Keratinocyte (primary cell): Measurements from ENCODE around the gene CCDC33. TPM values are rescaled to one million over a fixed set of nuclear protein-coding genes. Genes with fewer than 3 reads are reported as not detected.

ENCODE experiments used
- DNase-seq: peaks from one replicate; pipeline ENCODE4 v3.0.0-alpha.2; 2011; ENCODE audit warnings: low read depth, missing footprints, low spot score
- FAIRE-seq: peaks from 2 replicates; lab custom pipeline; 2011; peaks lifted over from hg19 to GRCh38; lab: Jason Lieb, UNC
- H2AFZ ChIP-seq: 2 replicates; pipeline ENCODE4 v1.6.0; 2012; ENCODE audit warnings: low read length, control low read depth, inconsistent platforms; ENCODE audit not compliant: control insufficient read depth
- H3K27ac ChIP-seq: 2 replicates; pipeline ENCODE4 v1.5.1; 2011; ENCODE audit warnings: low read length; ENCODE audit not compliant: control insufficient read depth, insufficient read depth
- H3K27me3 ChIP-seq: 3 replicates; pipeline ENCODE4 v1.6.0; 2011; ENCODE audit warnings: low read length; ENCODE audit not compliant: control insufficient read depth, insufficient read depth; ENCODE audit errors: extremely low read depth
- H3K36me3 ChIP-seq, 2 experiments: 2 replicates in 1 of 2; 3 replicates in 1 of 2; pipeline ENCODE4 v1.5.1; 2011; ENCODE audit warnings: low read length in 2 of 2, mild to moderate bottlenecking in 1 of 2; ENCODE audit not compliant: control insufficient read depth in 2 of 2, insufficient read depth in 2 of 2; ENCODE audit errors: extremely low read depth in 1 of 2
- H3K4me1 ChIP-seq: 3 replicates; pipeline ENCODE4 v1.5.1; 2011; ENCODE audit warnings: low read length; ENCODE audit not compliant: control insufficient read depth, insufficient read depth; ENCODE audit errors: extremely low read depth
- H3K4me2 ChIP-seq: 3 replicates; pipeline ENCODE4 v1.6.0; 2011; ENCODE audit warnings: low read depth, low read length; ENCODE audit not compliant: control insufficient read depth, insufficient read depth; ENCODE audit errors: extremely low read depth
- H3K4me3 ChIP-seq, 3 experiments: fragments of 200-600 bp in 1 of 3; sonication (generic) in 1 of 3; 2 replicates in 2 of 3; 3 replicates in 1 of 3; pipeline ENCODE4 v1.5.1; 2011 to 2016; ENCODE audit warnings: low read length in 3 of 3, mild to moderate bottlenecking in 3 of 3, control low read depth in 2 of 3, inconsistent platforms in 1 of 3, low read depth in 1 of 3, mixed read lengths in 1 of 3, mixed run types in 1 of 3, moderate library complexity in 1 of 3; ENCODE audit not compliant: control insufficient read depth in 2 of 3, insufficient read depth in 2 of 3; ENCODE audit errors: extremely low read depth in 1 of 3
- H3K79me2 ChIP-seq: 2 replicates; pipeline ENCODE4 v1.6.0; 2012; ENCODE audit warnings: low read length; ENCODE audit not compliant: control insufficient read depth, insufficient read depth
- H3K9ac ChIP-seq: 3 replicates; pipeline ENCODE4 v1.6.0; 2011; ENCODE audit warnings: low read length; ENCODE audit not compliant: control insufficient read depth, insufficient read depth; ENCODE audit errors: extremely low read depth
- H3K9me1 ChIP-seq: 3 replicates; pipeline ENCODE4 v1.6.0; 2011; ENCODE audit warnings: low read length; ENCODE audit not compliant: control insufficient read depth, insufficient read depth; ENCODE audit errors: extremely low read depth
- H3K9me3 ChIP-seq: 2 replicates; pipeline ENCODE4 v1.5.1; 2012; ENCODE audit warnings: low read depth, low read length; ENCODE audit not compliant: control insufficient read depth
- H4K20me1 ChIP-seq: 3 replicates; pipeline ENCODE4 v1.6.0; 2011; ENCODE audit warnings: low read length; ENCODE audit not compliant: control insufficient read depth, insufficient read depth; ENCODE audit errors: extremely low read depth
- EZH2 ChIP-seq: IDR thresholded peaks from one replicate; pipeline ENCODE4 v1.6.1; 2012; ENCODE audit warnings: inconsistent platforms, mild to moderate bottlenecking, low read length, moderate library complexity
- dilution Hi-C: fragments of 300-500 bp; cut with MboI; formaldehyde crosslinking; loops from one replicate; pipeline ENCODE4 v1.7.0; 2020; ENCODE audit warnings: low sequenced_read_pairs; ENCODE audit not compliant: extremely low pct_ligation_motif_present
- polyA plus RNA-seq, 5 experiments: library from polyadenylated mRNA; depleted of rRNA in 3 of 5; stranded (reverse) in 3 of 5; stranded (forward) in 1 of 5; unstranded in 1 of 5; fragments of >200 nt; gene quantifications; 1 replicate in 1 of 5; 2 replicates in 3 of 5; 3 replicates in 1 of 5; pipeline versions ENCODE4 v1.2.1 to v1.2.3, GENCODE V29; 2011 to 2012; ENCODE audit warnings: missing spikeins in 2 of 5, low read depth in 1 of 5, low replicate concordance in 1 of 5
- TF ChIP-seq, protein P1 (sequence below), 3 experiments: IDR thresholded peaks in 1 of 3; conservative IDR thresholded peaks in 1 of 3; optimal IDR thresholded peaks in 1 of 3; 2 replicates in 2 of 3; 3 replicates in 1 of 3; pipeline versions ENCODE3 to v1.5.1; 2011; ENCODE audit warnings: low read length in 3 of 3, mild to moderate bottlenecking in 3 of 3, moderate library complexity in 2 of 3, control low read depth in 1 of 3, inconsistent platforms in 1 of 3; ENCODE audit not compliant: insufficient read depth in 2 of 3; ENCODE audit errors: extremely low read depth in 1 of 3

The CCDC33 gene
- polyA plus RNA-seq, 1 donor (not counting 4 experiments of a cell fraction or from before 2014, with no cell fraction given) = not detected

DNA sequence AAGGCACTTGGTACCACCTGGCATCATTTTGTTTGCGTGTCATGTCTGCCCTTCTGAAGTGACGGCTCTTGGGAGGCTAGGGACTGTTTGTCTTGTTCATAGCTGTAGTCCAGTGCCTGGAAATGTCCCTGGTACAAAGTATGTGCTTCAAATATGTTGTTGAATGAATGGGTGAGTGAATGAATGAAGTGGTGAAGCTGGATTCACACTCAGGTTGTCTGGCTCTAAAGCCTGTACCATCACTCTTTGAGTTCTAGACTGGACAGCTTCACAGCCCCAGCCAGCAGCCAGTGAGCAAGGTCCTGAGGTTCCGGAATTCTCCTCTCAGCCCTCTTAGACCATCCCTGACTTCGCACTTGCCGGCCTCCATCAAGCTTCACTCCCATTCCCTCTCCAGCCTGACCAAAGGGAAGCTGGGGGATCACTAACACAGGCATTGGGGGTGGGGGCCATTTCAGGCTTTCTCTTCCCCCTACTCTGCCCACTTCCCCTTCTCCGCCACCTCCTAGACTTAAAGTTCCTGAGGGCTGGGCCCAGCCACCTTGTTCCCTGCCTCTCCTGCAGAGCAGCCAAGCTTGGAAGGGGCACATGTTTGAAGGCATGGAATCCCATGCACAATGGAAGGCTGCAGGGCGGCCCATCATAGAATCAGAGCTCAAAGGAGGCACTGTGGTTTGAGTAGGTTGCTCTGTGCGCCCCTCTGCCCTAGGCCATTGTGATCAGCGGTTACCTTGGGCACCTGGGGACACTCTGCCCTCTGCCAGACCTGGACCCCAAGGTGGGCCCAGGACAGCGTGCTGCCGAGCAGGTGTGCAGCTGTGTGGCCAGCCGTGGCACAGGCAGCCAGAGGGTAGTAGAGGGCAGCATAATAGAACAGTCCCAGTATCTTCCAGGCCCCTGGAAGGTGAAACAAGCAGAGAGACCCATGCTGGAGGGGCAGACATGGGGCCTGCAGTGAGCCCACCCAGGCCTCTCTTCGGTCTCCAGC lies 41.3 kb upstream of the CCDC33 start:
- peaks cover 24% of the 10 kb centered on the region for H3K4me1 ChIP-seq
- H3K79me2 ChIP-seq = no peaks in the 10 kb centered on the region
- dilution Hi-C loops = no loop called here
- peaks cover 4% of the 10 kb centered on the region for H3K9me1 ChIP-seq
- H3K27ac ChIP-seq = no peak overlapping the region
- no peak overlapping the region for H3K4me2 ChIP-seq
- H3K9ac ChIP-seq = no peak overlapping the region
- no peaks in the 10 kb centered on the region for H3K9me3 ChIP-seq
- TF ChIP-seq EZH2 = no peak
- TF ChIP-seq, protein P1, sequence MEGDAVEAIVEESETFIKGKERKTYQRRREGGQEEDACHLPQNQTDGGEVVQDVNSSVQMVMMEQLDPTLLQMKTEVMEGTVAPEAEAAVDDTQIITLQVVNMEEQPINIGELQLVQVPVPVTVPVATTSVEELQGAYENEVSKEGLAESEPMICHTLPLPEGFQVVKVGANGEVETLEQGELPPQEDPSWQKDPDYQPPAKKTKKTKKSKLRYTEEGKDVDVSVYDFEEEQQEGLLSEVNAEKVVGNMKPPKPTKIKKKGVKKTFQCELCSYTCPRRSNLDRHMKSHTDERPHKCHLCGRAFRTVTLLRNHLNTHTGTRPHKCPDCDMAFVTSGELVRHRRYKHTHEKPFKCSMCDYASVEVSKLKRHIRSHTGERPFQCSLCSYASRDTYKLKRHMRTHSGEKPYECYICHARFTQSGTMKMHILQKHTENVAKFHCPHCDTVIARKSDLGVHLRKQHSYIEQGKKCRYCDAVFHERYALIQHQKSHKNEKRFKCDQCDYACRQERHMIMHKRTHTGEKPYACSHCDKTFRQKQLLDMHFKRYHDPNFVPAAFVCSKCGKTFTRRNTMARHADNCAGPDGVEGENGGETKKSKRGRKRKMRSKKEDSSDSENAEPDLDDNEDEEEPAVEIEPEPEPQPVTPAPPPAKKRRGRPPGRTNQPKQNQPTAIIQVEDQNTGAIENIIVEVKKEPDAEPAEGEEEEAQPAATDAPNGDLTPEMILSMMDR (optimal IDR thresholded peaks at IDR 0.05 in 1 of 3, IDR thresholded peaks at IDR 0.05 in 1 of 3, conservative IDR thresholded peaks at IDR 0.05 in 1 of 3; ENCODE audit: extremely low read depth in 1 of 3, insufficient read depth in 2 of 3, low read length in 3 of 3) = no peak
- H3K27me3 ChIP-seq = no peaks in the 10 kb centered on the region
- no peak for DNase-seq
- no peaks in the 10 kb centered on the region for H4K20me1 ChIP-seq
- no peak overlapping the region for H2AFZ ChIP-seq
- H3K4me3 ChIP-seq = no peak overlapping the region
- no peaks in the 10 kb centered on the region for H3K36me3 ChIP-seq
- no peak for FAIRE-seq

DNA sequence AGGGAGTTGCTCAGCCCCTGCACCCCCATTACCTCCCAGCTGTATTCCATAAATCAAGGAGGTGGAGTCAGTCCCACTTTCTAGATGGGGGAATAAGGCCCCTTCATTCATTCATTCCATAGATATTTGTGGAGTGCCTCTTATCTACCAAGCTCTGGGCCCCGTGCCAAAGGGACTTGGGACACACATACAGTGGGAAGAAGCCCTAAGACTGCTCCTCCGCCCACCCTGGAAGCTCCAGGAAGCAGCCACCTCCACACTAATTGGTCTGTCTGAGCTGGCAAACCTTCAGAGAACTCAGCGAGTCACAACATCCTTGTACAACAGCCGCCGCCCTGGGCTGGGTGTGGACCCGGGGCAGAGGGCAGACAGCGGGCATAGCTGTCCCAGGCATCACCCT lies 40.0 kb upstream of the CCDC33 start:
- Histone ChIP-seq H3K9me1 (peaks cover 4% of the 10 kb centered on the region), H3K9ac (no peak overlapping the region), H4K20me1 (no peaks in the 10 kb centered on the region), H3K27ac (no peak overlapping the region), H3K27me3 (no peaks in the 10 kb centered on the region), H3K36me3 (no peaks in the 10 kb centered on the region), H2AFZ (no peak overlapping the region), H3K79me2 (no peaks in the 10 kb centered on the region), H3K4me2 (no peak overlapping the region), H3K4me3 (no peak overlapping the region), H3K4me1 (peaks cover 36% of the 10 kb centered on the region), H3K9me3 (no peaks in the 10 kb centered on the region)
- peak; percentile 29 for FAIRE-seq
- dilution Hi-C loops = no loop called here
- TF ChIP-seq, protein P1 (optimal IDR thresholded peaks at IDR 0.05 in 1 of 3, IDR thresholded peaks at IDR 0.05 in 1 of 3, conservative IDR thresholded peaks at IDR 0.05 in 1 of 3; ENCODE audit: extremely low read depth in 1 of 3, insufficient read depth in 2 of 3, low read length in 3 of 3) = no peak
- no peak for TF ChIP-seq EZH2
- no peak for DNase-seq
